ENCODE measurements around the gene MICAL3.

The MICAL3 gene

GRCh38 chr22:17754233-17754925 is 270.0 kb downstream of the MICAL3 start:
- in situ Hi-C loops (cut with MboI; ENCODE audit: low pct_unique_long_range_greater_than_20kb, low sequenced_read_pairs, unreplicated experiment): no loop called here
- no peak for DNase-seq (ENCODE audit: low spot score)
- TF ChIP-seq, protein P1, sequence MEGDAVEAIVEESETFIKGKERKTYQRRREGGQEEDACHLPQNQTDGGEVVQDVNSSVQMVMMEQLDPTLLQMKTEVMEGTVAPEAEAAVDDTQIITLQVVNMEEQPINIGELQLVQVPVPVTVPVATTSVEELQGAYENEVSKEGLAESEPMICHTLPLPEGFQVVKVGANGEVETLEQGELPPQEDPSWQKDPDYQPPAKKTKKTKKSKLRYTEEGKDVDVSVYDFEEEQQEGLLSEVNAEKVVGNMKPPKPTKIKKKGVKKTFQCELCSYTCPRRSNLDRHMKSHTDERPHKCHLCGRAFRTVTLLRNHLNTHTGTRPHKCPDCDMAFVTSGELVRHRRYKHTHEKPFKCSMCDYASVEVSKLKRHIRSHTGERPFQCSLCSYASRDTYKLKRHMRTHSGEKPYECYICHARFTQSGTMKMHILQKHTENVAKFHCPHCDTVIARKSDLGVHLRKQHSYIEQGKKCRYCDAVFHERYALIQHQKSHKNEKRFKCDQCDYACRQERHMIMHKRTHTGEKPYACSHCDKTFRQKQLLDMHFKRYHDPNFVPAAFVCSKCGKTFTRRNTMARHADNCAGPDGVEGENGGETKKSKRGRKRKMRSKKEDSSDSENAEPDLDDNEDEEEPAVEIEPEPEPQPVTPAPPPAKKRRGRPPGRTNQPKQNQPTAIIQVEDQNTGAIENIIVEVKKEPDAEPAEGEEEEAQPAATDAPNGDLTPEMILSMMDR (IDR thresholded peaks at IDR 0.05; ENCODE audit: extremely low read depth, insufficient read depth, missing control alignments): peak; percentile 48

GRCh38 chr22:17753401-17753989 is 270.9 kb downstream of the MICAL3 start:
- no peak for DNase-seq (ENCODE audit: low spot score)
- in situ Hi-C loops (cut with MboI; ENCODE audit: low pct_unique_long_range_greater_than_20kb, low sequenced_read_pairs, unreplicated experiment): no loop called here
- TF ChIP-seq, protein P1 (IDR thresholded peaks at IDR 0.05; ENCODE audit: extremely low read depth, insufficient read depth, missing control alignments): no peak

- in situ Hi-C loops (cut with MboI; ENCODE audit: low pct_unique_long_range_greater_than_20kb, low sequenced_read_pairs, unreplicated experiment): no loop called here
- TF ChIP-seq, protein P1 (IDR thresholded peaks at IDR 0.05; ENCODE audit: extremely low read depth, insufficient read depth, missing control alignments): no peak
- DNase-seq (ENCODE audit: low spot score): no peak
Observed at GRCh38 chr22:17751596-17751995, 272.8 kb downstream of the MICAL3 start.

DNA sequence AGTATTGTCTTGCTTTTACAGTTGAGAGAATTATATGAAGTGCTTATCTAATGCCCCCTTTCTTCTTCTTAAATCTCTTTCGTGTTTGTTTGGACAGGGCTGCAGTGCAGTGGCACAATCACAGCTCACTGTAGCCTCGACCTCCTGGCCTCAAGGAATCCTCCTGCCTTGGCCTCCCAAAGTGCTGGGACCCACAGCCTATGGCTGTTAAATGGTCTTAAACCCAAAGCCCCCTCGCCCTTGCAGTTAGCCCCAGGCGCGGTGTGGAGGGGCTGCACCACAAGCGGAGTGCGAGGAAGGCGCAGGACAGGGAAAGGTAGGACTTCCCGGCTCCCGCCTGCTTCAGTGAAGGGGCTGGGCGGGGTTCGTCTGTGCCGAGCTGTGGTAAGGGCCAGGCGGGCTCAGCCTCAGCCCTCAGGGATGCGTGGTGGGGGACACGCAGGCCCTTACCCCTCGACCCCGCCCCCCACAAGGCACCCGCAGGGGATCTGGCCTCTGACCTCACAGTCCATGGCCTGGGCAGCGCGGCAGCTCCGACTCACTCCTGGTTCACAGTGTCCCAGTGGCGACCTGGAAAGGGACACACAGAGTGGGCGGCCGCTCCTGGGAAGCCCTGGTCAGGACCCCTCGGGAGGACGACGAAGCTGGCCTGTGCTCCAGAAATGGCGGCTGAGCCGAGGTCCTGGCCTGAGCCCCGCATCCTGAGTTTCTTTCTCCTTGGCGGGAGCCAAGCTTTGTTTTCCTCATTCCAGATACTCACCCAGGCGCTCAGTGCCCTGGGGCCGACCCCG is 274.6 kb downstream of the MICAL3 start:
- no peak for DNase-seq (ENCODE audit: low spot score)
- TF ChIP-seq, protein P1 (IDR thresholded peaks at IDR 0.05; ENCODE audit: extremely low read depth, insufficient read depth, missing control alignments): no peak
- in situ Hi-C loops (cut with MboI; ENCODE audit: low pct_unique_long_range_greater_than_20kb, low sequenced_read_pairs, unreplicated experiment): no loop called here

- TF ChIP-seq, protein P1 (IDR thresholded peaks at IDR 0.05; ENCODE audit: extremely low read depth, insufficient read depth, missing control alignments): no peak
- no peak for DNase-seq (ENCODE audit: low spot score)
- in situ Hi-C loops (cut with MboI; ENCODE audit: low pct_unique_long_range_greater_than_20kb, low sequenced_read_pairs, unreplicated experiment): no loop called here
Observed at GRCh38 chr22:17748555-17749353, 275.6 kb downstream of the MICAL3 start.

GRCh38 chr22:17746916-17747315 is 277.4 kb downstream of the MICAL3 start:
- in situ Hi-C loops (cut with MboI; ENCODE audit: low pct_unique_long_range_greater_than_20kb, low sequenced_read_pairs, unreplicated experiment): no loop called here
- peak; percentile 3 for DNase-seq (ENCODE audit: low spot score)
- TF ChIP-seq, protein P1 (IDR thresholded peaks at IDR 0.05; ENCODE audit: extremely low read depth, insufficient read depth, missing control alignments): no peak

All from GM13977 (cell line).